HG03558 (cell line): ENCODE data around the gene SLC16A3.

Source experiments
- ATAC-seq: cut with Tn5 transposase; IDR thresholded peaks from one replicate; pipeline ENCODE4 v1.9.1; 2021; ENCODE audit warnings: moderate number of reproducible peaks; ENCODE audit not compliant: unreplicated experiment; ENCODE audit errors: extremely low read depth

Gene SLC16A3

DNA sequence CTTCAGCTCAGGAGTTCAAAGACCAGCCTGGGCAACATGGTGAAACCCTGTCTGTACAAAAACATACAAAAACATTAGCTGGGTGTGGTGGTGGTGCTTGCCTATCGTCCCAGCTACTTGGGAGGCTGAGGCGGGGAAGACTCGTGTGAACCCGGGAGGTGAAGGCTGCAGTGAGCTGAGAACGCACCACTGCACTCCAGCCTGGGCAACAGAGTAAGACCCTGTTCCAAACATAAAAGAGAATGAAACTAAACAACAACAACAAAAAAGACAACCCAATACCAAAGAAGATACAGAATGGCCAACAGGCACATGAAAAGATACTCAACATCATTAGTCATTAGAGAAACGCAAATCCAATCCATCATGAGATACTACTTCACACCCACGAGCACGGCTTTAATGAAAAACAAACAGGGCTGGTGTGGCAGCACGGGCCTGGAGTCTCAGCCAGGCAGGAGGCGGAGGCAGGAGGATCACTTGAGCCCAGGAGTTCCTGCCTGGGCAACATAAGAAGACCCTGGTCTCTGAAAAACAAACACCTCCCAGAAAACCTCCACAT lies 7.4 kb upstream of the SLC16A3 start:
- ATAC-seq, result no peak

DNA sequence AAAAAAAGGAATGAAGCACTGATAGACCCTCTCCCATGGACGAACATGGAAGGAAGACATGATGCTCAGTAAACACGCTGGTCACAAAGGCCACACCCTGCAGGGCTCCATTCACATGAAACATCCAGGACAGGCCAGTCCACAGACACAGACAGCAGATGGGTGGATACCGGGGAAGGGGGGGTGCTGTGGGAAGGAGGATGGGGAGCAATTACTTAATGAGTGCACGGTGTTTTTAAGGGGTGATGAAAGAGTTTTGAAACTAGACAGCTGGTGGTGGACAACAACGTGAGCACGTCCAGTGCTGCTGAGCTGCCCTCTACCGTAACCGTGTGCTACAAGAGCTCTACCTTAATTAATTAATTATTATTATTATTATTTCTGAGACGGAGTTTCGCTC lies 6.0 kb upstream of the SLC16A3 start:
- no peak for ATAC-seq

DNA sequence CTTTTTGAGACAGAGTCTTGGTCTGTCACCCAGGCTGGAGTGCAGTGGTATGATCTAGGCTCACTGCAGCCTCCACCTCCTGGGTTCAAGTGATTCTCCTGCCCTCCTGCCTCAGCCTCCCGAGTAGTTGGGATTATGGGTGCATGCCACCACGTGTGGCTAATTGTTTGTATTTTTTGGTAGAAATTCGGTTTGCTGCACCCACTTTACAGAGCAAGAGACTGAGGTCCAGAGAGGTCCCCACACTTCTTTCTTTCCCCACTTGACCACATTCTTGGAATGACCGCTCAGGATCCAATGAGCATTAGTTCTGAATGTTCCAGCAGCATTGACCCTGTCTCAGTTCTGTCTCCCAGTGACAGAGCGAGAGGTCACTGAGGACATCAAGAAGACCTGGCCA lies 5.3 kb upstream of the SLC16A3 start:
- ATAC-seq, result no peak

DNA sequence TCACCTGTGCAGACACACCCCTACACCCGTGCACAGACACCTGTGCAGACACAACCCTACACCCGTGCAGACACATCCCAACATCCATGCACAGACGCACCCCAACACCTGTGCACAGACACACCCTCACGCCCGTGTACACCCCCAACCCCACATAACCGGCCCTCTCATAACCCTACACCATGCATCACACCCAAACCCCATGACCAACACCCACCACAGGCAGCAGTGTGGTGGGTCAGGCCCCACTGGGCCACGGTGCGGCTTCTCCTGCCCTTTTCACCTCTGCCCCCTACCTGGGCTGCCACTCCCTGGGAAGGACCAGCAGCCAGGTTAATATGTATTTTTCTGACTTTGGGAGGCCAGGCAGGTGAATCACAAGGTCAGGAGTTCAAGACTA lies 4.2 kb upstream of the SLC16A3 start:
- no peak for ATAC-seq

DNA sequence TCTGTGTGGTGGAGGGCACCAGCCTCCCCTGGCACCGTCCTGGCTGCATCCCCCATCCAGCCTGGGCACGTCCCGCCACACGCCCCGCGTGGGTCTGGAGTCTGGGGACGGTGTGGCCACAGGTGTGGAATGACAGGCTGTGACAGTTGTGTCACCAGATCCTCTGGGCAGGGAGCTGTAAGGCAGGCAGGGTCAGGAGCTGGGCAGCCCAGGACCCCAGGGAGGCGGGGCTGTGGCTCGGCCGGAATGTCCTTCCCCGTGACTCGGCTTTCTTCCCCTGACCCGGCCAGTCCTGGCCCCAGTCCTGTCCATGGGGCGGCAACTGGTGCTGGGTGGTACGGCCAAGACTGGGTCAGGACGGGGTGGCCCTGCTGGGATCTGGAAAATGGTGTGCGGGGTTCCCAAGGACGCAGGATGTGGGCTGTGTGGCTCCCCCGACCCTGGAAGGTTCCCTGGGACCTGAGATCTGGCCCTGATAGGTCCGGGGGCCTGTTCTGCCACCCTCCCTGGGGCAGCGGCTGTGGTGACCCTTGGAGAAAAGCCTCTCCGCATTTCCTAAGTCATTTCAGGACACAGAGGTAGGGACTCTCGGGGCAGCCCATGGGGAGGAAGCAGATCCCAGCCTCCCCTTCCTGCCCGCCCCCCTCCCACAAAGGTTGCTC lies 3.3 kb upstream of the SLC16A3 start:
- ATAC-seq, result no peak

DNA sequence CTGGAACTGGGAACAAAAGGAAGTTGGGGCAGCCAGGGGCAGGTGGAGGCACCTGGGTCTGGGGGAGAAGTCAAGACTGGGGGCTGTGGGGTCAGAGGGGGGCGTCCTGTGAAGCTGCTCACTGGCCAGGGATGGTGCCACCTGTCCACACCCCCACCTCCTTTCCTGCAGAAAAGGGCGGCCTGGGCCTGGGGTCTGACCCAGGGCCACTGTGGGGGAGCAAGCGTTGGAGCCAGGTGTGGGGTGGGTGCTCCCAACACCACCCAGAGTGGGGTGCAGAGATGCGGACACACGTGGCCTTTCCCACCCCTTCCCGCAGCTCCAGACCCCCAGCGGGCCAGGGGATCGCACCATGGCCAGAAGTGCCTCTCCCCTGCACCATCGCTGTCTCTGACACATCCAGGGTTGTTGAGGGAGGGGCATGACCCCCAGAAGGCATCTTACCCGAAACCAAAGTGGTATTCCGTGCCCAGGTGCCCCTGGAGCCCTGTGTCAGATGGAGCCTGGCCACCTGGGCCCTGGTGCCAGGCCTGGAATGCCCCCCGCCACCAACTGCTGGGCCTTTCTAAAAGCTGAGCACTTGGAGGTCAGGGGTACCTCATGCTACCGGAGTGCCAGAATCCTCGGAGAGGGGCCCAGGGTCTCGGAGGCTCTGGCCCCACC lies 2.6 kb upstream of the SLC16A3 start:
- ATAC-seq, result no peak

DNA sequence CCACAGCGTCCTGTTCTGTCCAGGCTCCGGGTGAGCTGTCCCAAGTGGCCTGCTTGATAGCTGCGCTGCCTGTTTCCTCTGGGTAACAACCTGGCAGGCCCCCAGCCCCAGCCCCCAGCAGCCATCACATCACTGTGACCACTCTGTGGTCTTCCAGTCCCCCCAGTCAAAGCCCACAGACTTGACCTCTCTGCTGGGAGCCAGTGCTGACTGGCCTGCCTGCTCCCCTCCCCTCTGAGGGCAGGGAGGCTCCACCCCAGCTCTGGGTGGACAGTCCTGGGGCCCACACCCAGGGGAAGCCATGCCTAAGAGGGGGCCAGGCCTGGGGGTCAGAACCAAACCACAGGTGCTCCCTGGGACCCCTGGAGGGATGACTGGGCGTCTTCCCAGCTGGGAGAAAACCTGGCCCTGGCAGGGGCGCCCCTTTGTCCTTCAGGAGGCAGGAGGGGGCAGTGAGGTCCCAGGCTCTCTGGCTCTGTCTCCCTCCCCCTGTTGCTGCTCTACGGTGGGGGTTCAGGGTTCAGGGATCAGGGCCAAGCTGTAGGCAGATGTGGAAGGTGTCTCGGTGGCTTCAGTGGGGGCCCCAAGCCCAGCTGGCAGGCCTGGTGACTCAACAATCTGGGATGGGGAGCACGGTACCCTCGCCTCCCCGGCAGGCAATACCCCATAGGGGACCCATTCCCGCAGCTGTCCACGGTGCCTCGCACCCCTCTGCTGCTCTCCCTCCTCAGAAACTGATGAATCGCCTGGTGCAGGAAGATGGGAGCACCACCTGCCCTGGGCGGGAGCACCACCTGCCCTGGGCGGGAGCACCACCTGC lies 1.8 kb upstream of the SLC16A3 start:
- no peak for ATAC-seq

DNA sequence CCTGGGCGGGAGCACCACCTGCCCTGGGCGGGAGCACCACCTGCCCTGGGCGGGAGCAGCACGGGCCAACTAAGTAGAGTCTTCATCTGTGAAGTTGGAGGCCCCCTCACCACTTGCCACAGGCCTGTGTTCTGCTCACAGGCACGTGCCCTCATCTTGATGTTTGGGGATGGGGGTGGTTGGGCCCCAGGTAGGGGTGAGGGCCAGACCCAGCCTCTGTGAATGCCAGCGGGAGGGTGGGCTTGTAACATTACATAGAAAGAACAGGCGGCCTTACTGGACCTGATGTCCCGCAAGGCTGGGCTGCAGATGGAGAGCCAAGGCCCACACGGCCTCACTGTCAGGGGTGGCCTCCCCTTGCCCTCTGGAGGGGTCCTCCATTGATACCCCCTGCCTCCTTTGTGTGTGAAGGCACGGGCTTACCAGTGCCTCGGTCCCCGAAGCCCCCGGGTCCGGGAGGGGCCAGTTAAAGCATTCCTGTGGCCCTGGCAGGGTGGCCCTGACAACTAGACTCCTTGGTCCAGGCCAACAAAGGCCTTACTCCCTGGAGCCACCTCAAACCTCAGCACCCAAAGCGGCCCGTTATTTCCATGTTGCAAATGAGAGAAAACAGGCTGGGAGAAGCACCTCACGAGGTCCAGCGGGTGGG lies 1.1 kb upstream of the SLC16A3 start:
- no peak for ATAC-seq

DNA sequence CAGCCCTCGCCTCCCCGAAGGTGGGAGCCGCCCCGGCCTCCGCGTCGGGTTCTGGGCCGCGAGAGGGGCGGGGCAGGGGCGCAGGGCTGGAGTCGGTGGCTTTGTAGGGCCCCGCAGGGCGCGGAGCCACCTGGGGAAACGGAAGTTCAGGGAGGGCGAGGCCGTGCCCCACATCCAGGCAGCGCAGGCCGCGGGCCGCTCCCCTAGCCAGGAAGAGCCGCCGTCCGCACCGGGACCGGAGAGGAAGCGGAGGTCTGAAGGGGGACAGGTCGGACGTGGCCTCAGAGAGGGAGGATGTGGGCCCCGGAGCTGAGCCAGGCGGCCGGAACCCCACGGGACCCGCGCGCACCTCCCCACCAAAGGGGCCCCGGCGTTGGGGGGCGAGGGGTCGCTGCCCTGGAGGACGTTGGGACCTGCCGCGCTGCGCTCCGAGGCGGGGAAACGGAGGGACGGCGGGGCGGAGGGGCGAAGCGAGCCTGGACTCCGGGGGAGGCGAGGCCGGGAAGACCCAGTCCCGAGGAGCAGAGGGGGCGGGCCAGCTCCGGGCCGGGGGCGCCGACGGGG lies 482 bp upstream of the SLC16A3 start:
- ATAC-seq, result no peak

DNA sequence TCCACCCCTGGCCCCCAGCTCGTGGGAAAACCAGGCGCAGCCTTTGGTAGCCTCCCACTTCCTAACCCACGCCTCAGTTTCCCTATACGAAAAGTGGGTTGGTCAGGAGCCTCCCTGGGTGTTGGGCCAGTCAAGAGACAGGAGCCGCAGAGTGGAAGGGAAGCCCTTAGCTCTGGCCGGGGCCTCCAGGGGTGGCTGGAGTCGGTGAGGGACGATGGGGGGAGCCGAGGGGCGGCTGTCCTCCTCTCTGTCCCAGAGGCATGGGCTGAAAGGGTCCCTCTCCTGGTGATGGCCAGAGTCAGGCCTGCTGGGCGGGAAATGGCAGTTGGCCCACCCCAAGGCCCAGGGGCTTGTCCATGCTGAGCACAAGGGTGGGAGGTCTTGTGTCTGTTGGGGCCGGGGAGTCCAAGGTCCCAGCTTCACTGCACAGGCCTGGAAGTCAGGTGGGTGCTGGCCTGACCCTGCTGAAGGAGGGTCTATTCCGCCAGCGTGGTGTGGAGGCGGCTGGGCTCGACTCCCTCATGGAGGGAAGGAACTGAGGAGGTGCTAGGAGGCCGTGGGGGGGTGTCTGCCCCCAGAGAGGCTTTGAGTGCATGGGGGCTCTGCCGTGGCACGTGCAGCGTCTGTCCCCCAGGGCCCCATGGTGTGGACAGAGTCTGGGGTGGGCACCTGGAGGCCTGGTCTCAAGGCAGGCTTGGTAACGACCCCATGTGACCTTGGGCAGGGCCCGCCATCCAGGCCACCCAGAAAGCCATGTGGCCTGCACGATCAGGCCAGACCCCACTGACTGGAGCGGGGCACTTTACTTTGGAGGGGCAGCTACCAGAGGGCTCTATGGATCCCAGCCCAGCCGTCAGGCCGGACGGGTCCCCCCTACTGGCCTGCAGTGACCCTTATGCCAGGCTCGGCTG lies 1.1 kb downstream of the SLC16A3 start:
- ATAC-seq, result no peak

DNA sequence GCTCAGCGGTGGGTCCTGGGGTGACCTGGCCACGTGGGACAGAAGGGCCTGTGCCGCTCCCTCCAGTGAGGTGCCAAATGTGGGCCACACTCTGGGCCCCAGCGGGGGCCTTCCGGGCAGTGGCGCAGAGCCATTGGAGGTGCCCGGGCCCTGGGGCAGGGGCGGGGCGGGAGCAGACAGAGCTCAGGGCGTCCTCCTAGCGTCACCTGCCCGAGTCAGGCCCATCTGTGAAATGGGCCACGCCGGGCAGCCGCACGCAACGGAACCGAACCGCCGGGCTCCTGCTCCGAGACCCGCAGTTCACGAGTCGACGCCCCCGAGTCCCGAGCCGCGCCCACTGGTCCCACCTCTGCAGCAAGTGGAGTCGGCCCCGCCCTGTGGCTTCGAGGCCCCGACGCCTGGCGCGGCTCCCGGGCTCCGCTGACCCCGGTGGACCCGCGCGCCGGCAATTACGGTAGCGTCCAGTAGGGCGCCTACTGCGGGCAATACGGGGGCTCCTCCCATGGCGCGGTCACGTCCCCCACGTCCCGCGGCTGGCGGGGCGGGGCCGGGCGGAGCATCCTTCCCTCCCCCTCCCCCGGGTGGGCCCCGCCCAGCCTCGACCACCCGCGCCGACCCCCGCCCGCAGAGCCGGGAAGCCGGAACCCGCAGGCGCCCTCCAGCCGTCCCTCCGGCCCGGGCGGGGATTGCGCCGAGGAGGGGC lies 1.9 kb downstream of the SLC16A3 start:
- ATAC-seq, result no peak

DNA sequence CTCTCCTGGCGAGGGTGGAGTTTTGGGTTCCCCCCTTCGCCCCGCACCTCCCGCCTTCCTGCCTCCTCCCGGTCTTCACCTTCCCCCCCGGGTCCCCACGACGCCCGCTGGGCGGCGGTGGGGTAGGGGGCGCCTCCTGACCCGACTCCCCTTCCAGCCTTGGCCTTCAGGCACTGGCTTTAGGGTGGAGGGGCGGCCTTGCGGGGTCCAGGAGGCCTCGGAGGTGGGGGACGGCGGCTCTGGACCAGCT lies 2.4 kb downstream of the SLC16A3 start:
- no peak for ATAC-seq

DNA sequence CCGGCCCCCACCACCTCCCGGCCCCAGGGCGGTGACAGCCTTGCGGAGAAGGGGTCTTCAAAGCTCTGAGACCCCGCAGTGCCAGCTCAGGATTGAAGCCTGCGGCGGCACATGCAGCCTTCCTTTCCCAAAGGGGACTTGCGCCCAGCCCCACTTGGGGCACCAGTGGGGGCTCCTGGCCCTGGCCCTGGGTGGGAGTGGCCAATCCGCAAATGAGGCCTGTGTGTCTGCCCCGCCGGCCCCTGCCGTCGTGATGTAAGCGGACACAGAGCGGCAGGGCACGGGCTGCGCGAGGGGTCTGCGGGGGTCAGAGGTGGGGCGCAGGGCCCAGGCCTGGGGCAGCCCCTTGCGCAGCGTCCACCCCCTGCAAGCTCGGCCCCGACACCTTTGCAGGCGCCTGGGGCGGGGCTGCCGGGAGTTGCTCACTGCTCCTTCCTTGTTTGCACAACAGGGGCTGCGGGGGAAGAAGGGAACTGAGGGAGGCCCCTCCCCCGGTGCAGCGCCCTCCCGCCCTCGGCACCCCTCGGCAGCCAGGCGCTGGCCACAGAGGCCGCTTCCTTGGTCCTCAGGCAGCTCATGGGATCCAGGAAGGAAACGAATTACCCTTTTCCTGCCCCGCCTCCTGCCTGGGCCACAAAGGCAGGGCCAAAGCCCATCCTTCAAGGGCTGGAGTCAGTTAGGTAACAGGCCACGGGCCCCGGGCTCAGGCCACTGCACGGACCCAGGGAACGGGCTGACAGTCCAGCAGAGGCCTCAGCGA lies 2.9 kb downstream of the SLC16A3 start:
- ATAC-seq, result no peak

DNA sequence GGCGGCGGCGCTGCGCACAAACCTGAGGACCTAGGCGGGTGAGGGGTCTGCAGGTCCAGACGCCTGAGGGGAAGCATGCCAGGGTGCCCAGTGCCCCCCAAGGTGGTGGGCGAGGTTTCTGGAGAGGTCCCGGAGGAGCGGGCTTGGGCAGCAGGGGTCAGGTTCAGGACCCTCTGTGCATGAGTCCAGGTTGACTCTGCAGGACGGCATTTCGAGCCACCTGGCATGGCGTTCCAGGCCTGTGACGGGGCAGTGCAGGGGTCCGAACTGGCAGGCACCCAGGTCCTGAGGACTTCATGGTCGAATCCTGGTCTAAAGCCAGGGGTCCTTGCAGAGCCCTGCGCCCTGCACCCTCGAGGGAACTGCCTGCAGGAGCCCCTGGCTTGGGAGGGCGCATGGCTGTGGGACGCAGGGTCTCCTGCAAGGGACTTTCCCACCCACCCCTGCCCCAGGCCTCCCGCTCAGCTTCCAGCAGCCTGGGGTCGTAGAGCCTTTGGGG lies 3.5 kb downstream of the SLC16A3 start:
- no peak for ATAC-seq

DNA sequence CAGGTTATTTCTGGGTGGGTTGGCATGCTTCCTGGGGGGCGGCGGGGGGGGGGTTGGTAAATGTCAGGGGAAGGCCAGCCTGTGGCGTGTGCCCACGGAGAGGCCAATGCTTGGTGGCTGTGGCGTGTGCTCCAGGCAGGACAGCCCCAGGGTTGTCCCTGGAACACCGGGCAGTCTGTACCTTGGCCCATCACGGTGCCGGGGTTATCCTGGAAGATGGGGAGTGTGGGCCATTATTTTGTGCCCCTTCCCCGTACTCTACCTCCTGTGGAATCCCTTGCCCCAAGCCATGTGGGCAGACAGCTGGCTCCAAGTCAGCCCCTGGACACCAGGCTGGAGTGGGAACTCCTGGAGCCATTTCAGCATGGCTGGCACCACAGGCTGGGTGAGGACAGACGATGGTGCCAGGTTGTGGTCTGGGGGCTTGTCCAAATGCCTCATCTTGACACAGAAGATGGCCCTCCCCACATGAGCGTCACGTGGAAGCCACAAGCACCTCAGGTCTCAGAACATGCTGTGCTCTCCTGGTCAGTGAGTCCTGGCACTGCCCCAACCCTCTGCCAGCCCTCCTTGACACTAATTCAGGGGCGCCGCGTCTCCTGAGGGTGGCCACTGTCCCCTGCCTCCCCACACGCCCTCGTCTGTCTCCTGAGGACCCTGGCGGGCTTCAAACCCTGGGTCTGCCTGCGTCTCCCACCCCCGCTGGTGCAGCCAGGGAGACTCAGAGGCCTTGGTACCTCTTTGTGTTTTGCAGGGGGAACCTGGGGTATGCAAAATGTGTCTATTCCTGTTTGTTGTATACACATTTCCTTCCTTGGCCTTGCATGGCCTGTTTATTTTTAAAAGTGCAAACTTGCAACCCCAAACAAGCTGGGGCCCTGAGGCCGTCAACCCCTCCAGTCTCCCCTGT lies 4.3 kb downstream of the SLC16A3 start:
- ATAC-seq, result no peak

DNA sequence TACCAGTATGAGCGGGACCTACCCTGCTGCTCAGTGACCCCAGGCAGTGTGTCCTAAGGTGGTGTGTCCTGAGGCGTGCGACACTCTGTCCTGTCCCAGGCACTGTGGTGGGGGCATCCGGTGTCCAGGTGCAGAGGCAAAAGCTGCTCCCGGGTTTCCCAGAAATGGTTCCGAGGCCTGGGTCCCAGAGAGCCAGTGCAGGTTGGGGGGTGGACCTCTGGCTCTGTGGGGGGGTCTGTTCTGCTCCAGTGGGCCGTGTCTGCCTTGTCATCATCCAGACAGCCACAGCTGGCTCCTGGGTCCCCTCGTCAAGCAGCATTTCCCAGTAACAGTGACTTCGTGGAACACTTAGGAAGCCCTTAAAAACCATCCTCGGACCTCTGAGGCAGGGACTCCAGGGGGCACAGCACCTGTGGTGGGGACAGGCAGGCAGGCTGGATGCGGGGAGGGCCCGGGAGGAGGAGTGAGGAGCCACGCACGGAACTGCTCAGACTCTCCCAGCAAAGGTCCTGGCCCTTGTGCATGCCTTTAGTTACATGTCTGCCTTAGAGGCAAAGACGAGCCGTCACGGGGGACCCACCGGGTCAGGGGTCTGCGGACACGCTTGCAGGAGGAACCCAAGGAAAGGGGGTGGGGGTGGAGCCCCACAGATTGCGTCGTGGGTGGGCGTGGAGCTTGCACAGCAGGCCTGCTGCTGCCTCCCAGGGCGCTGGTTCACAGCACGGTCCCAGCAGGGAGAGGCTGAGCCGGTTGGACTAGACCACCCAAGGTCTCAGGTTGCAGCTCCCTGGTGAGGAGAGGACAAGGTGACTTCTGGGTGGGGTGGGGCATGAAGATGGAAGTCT lies 5.6 kb downstream of the SLC16A3 start:
- no peak for ATAC-seq
